T-helper 2 cell treated with Interferon-gamma antibody and Interleukin-4, amounts not matched to agents 100 ng/mL and 5 ng/mL, for 36 hours (primary cell): ENCODE data around the gene SHROOM3. TPM values are rescaled to one million over a fixed set of nuclear protein-coding genes. Genes with fewer than 3 reads are reported as not detected.

Source experiments
- intact Hi-C: fragments of 100-400 bp; cut with micrococcal nuclease; formaldehyde crosslinking; loops from one replicate; pipeline ENCODE4 v1.15.1; 2023
- total RNA-seq: library from RNA; stranded (reverse); gene quantifications from 2 replicates; pipeline ENCODE4 v1.2.3, GENCODE V29; 2022

Gene SHROOM3
- total RNA-seq, 1 donor from 2014 or later: not detected

- intact Hi-C loops: no loop called here
These were observed 219.8 kb downstream of the SHROOM3 start for GRCh38 chr4:76654791-76655190.

GRCh38 chr4:76655566-76656479, 220.8 kb downstream of the SHROOM3 start:
- intact Hi-C loops: no loop called here

GRCh38 chr4:76657443-76657842, 222.4 kb downstream of the SHROOM3 start:
- intact Hi-C loops: no loop called here

- intact Hi-C loops: no loop called here
These were observed 223.4 kb downstream of the SHROOM3 start for GRCh38 chr4:76658231-76659102.

GRCh38 chr4:76659103-76659490, 224.1 kb downstream of the SHROOM3 start:
- intact Hi-C loops: no loop called here

- intact Hi-C loops: no loop called here
These were observed 228.8 kb downstream of the SHROOM3 start for GRCh38 chr4:76663824-76664223.

- intact Hi-C loops: no loop called here
These were observed 230.1 kb downstream of the SHROOM3 start for GRCh38 chr4:76665153-76665552.

- intact Hi-C loops: no loop called here
These were observed 230.7 kb downstream of the SHROOM3 start for GRCh38 chr4:76665721-76666120.

GRCh38 chr4:76666944-76667532, 232.0 kb downstream of the SHROOM3 start:
- intact Hi-C loops: no loop called here

- intact Hi-C loops: no loop called here
These were observed 235.6 kb downstream of the SHROOM3 start for GRCh38 chr4:76670631-76671030.

GRCh38 chr4:76673362-76673761, 238.3 kb downstream of the SHROOM3 start:
- intact Hi-C loops: no loop called here

GRCh38 chr4:76674983-76675382, 240.0 kb downstream of the SHROOM3 start:
- intact Hi-C loops: no loop called here

GRCh38 chr4:76677571-76678326, 242.7 kb downstream of the SHROOM3 start:
- intact Hi-C loops: no loop called here

- intact Hi-C loops: no loop called here
These were observed 244.7 kb downstream of the SHROOM3 start for GRCh38 chr4:76679691-76680090.

- intact Hi-C loops: no loop called here
These were observed 245.9 kb downstream of the SHROOM3 start for GRCh38 chr4:76680952-76681351.

- intact Hi-C loops: no loop called here
These were observed 247.0 kb downstream of the SHROOM3 start for GRCh38 chr4:76681996-76682395.

GRCh38 chr4:76683144-76683543, 248.1 kb downstream of the SHROOM3 start:
- intact Hi-C loops: no loop called here

GRCh38 chr4:76687746-76688448, 252.9 kb downstream of the SHROOM3 start:
- intact Hi-C loops: no loop called here

GRCh38 chr4:76688619-76689144, 253.7 kb downstream of the SHROOM3 start:
- intact Hi-C loops: no loop called here

GRCh38 chr4:76689145-76689817, 254.3 kb downstream of the SHROOM3 start:
- intact Hi-C loops: no loop called here
